Activated B cell treated with CpG ODN at 0.5 μM for 24 hours (primary cell): ENCODE measurements around the gene ANKRD17. TPM values are rescaled to one million over a fixed set of nuclear protein-coding genes. Genes with fewer than 3 reads are reported as not detected.

Source experiments
- ATAC-seq: fragments of 200-7000 bp; cut with Tn5 transposase; one replicate; pipeline ENCODE4 v1.10.0; 2021; ENCODE audit warnings: low read depth, mild to moderate bottlenecking, moderate library complexity
- CTCF ChIA-PET: fragments of 350-600 bp; sonication (Branson Sonifier 250); formaldehyde crosslinking; loops from one replicate; lab custom pipeline; 2021; ENCODE audit warnings: antibody characterized with exemption; lab: Charles Lee
- POLR2A ChIA-PET: fragments of 350-600 bp; sonication (Branson Sonifier 250); formaldehyde crosslinking; loops from one replicate; lab custom pipeline; 2021; ENCODE audit warnings: antibody characterized with exemption; lab: Charles Lee
- DNase-seq: peaks from one replicate; pipeline ENCODE4 v3.0.0; 2022
- H3K27ac Mint-ChIP-seq: one replicate; pipeline ENCODE4 v1.8.0; 2020; ENCODE audit warnings: mixed read lengths
- H3K27me3 Mint-ChIP-seq: one replicate; pipeline ENCODE4 v1.8.0; 2021; ENCODE audit warnings: mixed read lengths
- H3K36me3 Mint-ChIP-seq: one replicate; pipeline ENCODE4 v1.8.0; 2021; ENCODE audit warnings: low read depth, mixed read lengths
- H3K4me1 Mint-ChIP-seq: one replicate; pipeline ENCODE4 v1.8.0; 2021; ENCODE audit warnings: mixed read lengths
- H3K4me3 Mint-ChIP-seq: one replicate; pipeline ENCODE4 v1.8.0; 2020; ENCODE audit warnings: mild to moderate bottlenecking, mixed read lengths
- H3K9me3 Mint-ChIP-seq: one replicate; pipeline ENCODE4 v1.8.0; 2020; ENCODE audit warnings: mixed read lengths
- intact Hi-C: fragments of 100-400 bp; cut with micrococcal nuclease; formaldehyde crosslinking; loops from one replicate; pipeline ENCODE4 v1.15.1; 2024
- total RNA-seq: library from RNA; stranded (reverse); gene quantifications from 2 replicates; pipeline ENCODE4 v1.2.3, GENCODE V29; 2022
- TF ChIP-seq, protein P1 (sequence below): fragments of 200-600 bp; IDR thresholded peaks from one replicate; pipeline ENCODE4 v1.8.0; 2022; ENCODE audit warnings: antibody characterized with exemption, mild to moderate bottlenecking

The ANKRD17 gene
- total RNA-seq, 1 donor from 2014 or later: 61.4 TPM

DNA sequence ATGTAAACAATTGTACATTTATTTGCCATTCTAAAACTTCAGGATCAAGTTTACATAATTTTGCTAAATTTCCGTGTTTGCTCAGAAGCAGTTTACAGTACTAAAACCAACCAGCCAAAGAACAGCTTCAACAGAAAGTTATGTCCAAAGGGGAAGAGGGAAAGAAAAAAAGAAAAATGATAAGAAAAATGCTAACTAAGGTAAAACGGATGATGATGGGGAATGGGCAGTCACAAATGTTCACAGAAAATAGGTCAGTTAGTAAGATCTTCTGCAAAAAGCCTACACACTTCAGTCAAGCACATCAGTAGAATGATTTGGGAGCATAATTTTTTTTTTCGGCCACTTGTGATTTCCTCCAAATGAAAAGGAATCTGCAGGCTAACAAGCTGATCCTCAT, 182.8 kb downstream of the ANKRD17 start:
- no peaks in the 10 kb centered on the region for H3K9me3 Mint-ChIP-seq
- no peak overlapping the region for H3K27ac Mint-ChIP-seq
- TF ChIP-seq, protein P1, sequence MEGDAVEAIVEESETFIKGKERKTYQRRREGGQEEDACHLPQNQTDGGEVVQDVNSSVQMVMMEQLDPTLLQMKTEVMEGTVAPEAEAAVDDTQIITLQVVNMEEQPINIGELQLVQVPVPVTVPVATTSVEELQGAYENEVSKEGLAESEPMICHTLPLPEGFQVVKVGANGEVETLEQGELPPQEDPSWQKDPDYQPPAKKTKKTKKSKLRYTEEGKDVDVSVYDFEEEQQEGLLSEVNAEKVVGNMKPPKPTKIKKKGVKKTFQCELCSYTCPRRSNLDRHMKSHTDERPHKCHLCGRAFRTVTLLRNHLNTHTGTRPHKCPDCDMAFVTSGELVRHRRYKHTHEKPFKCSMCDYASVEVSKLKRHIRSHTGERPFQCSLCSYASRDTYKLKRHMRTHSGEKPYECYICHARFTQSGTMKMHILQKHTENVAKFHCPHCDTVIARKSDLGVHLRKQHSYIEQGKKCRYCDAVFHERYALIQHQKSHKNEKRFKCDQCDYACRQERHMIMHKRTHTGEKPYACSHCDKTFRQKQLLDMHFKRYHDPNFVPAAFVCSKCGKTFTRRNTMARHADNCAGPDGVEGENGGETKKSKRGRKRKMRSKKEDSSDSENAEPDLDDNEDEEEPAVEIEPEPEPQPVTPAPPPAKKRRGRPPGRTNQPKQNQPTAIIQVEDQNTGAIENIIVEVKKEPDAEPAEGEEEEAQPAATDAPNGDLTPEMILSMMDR: no peak
- no peak overlapping the region for H3K4me3 Mint-ChIP-seq
- ChIA-PET CTCF (no interaction called here), POLR2A (interaction anchor here (0.6 kb wide), 1 partner anchor 183 kb away, joined by 4 read pairs; the partner anchor contains the start of gene ANKRD17)
- DNase-seq: no peak
- H3K4me1 Mint-ChIP-seq: no peaks in the 10 kb centered on the region
- peaks cover 48% of the 10 kb centered on the region for H3K36me3 Mint-ChIP-seq
- no peaks in the 10 kb centered on the region for H3K27me3 Mint-ChIP-seq
- intact Hi-C loops: no loop called here
- ATAC-seq: no peak

DNA sequence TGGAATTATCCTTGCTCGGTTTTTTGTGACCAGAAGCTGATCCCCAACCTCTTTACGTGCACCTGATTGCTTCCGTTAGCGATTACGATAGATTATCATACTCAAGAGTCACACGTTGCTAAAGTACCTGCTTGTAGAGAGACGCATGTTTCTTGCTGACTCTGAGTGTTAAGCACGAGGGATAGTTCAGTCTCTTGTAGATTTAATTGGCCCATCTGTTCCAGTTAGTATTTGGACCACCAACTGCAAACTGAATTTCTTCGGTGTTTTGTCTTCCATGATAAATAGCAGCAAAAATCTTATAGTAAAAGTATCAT, 188.6 kb downstream of the ANKRD17 start:
- Mint-ChIP-seq H3K27ac (peak overlapping the region; percentile 97), H3K4me1 (peaks cover 35% of the 10 kb centered on the region), H3K9me3 (no peaks in the 10 kb centered on the region), H3K27me3 (no peaks in the 10 kb centered on the region), H3K4me3 (peak overlapping the region; percentile 89), H3K36me3 (peaks cover 29% of the 10 kb centered on the region)
- intact Hi-C loops: loop anchor here (5.0 kb wide), 1 partner anchor 37 kb away; no protein-coding TSS in a partner anchor
- ATAC-seq: peak; percentile 12
- ChIA-PET POLR2A (interaction anchor here (1.0 to 5.7 kb wide), 3 partner anchors 11 to 189 kb away, joined by 3 to 69 read pairs (median 3); partner anchors contain the start of gene ANKRD17), CTCF (no interaction called here)
- TF ChIP-seq, protein P1: no peak
- DNase-seq: no peak

DNA sequence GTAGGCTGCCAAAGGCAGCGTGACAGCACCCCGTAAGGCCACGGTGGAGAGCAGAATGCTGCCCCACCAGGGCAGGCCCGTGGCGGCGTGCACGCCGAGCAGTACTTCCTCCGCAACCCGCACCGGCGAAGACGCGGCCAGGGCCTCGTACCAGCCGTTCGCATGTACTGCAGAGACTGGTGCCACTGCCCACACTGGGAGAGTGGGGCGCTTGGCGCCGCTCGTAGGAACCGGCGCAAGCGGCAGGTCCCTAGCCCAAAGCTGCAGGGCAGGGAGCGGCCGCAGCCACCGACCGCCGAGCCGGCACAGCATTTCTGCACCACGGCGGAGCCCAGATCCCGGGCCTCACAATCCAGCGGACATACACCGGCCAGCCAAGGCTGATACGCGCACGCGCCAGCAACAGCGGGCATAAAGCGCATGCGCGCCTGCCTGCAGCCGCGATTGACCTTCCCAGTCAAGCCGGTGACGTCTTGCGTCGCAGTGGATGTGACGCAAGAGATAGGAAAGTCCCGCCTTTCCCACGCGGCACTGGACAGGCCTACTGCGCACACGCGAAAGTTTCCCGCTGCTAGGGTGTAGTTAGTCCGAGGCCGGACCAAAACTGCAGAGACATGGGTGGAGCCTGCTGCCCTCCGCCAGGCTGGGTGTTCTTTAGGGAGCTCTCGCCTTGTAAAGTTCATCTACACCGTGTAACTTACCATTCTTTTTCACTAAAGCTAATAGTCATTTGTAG, 189.1 kb downstream of the ANKRD17 start, which contains the start of gene COX18:
Gene COX18 (minus strand): TSS at position 379 of the 736 bp plus-strand sequence. CDS start 67 bp downstream, at position 312.
- H3K27ac Mint-ChIP-seq: peak within 1 kb of the TSS; percentile 97
- ATAC-seq (peak; percentile 80), DNase-seq (peak; percentile 96)
- ChIA-PET CTCF (no interaction called here), POLR2A (interaction anchor here (1.0 to 5.7 kb wide), 3 partner anchors 12 to 189 kb away, joined by 3 to 69 read pairs (median 3); partner anchors contain the start of gene ANKRD17)
- peaks cover 37% of the 10 kb centered on the region for H3K4me1 Mint-ChIP-seq
- H3K4me3 Mint-ChIP-seq: peak within 1 kb of the TSS; percentile 89
- intact Hi-C loops: loop anchor here (1.0 to 5.0 kb wide), 7 partner anchors 38 to 1375 kb away; partner anchors contain the start of genes AREG and MTHFD2L
- TF ChIP-seq, protein P1: no peak
- H3K9me3 Mint-ChIP-seq: no peaks in the 10 kb centered on the region
- no peaks in the 10 kb centered on the region for H3K27me3 Mint-ChIP-seq
- H3K36me3 Mint-ChIP-seq: peaks cover 30% of the 10 kb centered on the region

DNA sequence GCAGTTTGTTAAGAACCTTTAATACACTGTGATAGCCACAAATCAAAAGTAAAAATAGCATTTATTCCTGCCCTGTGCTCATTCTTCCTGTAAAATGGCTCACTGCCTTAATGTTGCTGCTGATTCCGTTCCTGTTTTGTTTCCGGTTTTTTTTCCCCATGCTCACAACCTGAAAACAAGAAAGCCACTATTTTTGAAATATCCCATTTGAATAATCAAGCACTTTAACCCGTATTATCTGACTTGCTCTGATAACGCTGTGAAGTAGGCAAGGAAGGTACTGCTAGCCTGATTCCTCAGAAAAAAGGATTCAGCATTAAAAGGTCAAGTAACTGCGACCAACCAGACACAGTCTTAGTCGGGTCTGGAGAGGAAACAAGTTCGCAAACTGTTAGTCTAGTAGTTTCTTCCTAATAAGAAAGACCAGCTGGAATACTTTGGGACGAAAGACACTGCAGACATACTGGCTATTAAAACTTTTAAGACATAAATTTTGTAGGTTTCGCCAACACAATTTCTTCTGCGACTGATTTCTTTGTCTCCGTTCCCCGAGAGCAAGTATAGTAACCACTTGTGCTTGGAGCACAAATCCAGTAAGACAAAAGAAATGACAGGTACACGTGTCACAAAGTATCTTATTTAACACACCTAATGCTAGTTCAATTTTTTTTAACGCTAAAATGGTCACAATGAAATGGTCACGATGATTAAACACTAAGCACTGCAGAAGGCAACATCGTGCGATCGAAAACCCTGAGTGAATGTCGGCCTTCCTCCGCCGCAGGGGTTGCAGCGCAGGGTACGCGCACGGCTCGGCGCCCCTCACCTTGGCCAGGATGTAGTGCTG, 189.9 kb downstream of the ANKRD17 start:
- CTCF ChIA-PET: no interaction called here
- Mint-ChIP-seq H3K4me1 (peaks cover 38% of the 10 kb centered on the region), H3K27me3 (no peaks in the 10 kb centered on the region), H3K27ac (peak overlapping the region; percentile 97), H3K36me3 (peaks cover 36% of the 10 kb centered on the region), H3K9me3 (no peaks in the 10 kb centered on the region), H3K4me3 (peak overlapping the region; percentile 89)
- intact Hi-C loops: loop anchor here (1.0 to 5.0 kb wide), 6 partner anchors 155 to 1376 kb away; partner anchors contain the start of genes AREG and MTHFD2L
- DNase-seq (no peak), ATAC-seq (no peak)
- TF ChIP-seq, protein P1: no peak
- POLR2A ChIA-PET: interaction anchor here (0.5 to 5.7 kb wide), 2 partner anchors 26 to 190 kb away, joined by 3 to 69 read pairs; partner anchors contain the start of gene ANKRD17
